ENCODE data around the gene ANO9.

The ANO9 gene

DNA sequence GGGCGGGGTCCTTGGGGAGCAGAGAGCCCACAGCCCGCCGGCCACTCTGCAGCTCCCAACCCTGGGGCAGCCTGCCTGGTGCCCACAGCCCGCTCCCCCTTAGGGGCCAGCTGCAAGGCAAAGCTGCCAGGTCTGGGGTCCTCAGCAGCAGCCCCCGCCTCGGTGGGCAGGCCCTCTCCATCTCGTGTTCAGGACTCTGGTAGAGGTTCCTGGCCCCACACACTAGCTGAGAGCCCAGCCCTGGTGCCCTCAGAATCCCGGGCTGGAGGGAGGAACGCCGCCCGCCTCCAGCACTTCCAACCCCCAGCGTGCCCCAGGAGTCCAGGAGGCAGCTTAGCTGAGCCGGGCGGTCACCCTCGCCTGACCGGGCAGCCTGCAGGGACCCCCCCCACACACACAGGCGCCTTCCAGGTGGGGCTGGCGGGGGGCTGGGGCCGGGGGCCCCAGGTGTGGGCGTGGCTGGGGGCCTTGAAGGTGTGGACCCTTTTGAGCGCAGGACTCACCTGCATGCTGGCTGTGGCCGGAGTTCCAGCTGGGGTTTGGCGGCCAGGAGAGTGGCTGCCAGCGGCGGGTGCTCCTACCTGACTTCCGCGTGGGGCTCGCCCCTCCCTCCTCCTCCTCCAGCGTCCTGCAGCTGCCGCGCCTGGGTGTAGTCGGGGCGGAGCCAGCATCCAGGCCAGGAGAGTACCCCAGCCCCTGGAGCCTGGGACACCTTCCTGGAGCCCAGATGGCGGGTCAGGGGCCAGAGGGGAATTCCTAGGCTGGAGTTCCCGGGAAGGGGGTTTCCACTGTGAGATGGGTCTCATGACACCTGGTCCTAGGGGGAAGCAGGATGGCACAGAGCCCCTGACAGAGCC lies at the start of gene ANO9:
TSS of gene ANO9 (minus strand) at position 594 of the 857 bp plus-strand sequence. CDS start at position 509, 85 bp downstream.
- DNase-seq (ENCODE audit: low read depth in 2 of 2), result peak; percentile 23 to 65

- DNase-seq (ENCODE audit: low read depth in 2 of 2), result no peak
These were observed 49.5 kb upstream of the ANO9 start for GRCh38 chr11:491358-491757.

- no peak for DNase-seq (ENCODE audit: low read depth in 2 of 2)
These were observed 49.1 kb upstream of the ANO9 start for GRCh38 chr11:490930-491260.

GRCh38 chr11:490186-490929 lies 48.5 kb upstream of the ANO9 start:
- DNase-seq (ENCODE audit: low read depth in 2 of 2), result no peak

DNA sequence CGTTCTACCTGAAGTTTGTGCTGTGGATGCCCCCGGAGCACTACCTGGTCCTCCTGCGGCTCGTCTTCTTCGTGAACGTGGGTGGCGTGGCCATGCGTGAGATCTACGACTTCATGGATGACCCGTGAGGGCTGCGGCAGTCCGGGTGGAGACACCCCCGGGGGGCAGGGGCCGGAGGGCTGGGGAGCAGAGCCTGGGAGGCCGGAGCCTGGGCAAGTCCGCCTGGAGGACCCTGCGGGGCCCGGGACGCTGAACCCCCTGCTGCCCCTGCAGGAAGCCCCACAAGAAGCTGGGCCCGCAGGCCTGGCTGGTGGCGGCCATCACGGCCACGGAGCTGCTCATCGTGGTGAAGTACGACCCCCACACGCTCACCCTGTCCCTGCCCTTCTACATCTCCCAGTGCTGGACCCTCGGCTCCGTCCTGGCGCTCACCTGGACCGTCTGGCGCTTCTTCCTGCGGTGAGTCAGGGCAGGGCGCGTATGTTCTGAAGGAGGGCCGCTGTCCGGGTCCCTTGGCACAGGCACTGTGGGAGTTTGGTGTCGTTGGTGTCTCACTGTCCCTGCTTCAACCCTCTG lies 47.9 kb upstream of the ANO9 start:
- no peak for DNase-seq (ENCODE audit: low read depth in 2 of 2)

DNA sequence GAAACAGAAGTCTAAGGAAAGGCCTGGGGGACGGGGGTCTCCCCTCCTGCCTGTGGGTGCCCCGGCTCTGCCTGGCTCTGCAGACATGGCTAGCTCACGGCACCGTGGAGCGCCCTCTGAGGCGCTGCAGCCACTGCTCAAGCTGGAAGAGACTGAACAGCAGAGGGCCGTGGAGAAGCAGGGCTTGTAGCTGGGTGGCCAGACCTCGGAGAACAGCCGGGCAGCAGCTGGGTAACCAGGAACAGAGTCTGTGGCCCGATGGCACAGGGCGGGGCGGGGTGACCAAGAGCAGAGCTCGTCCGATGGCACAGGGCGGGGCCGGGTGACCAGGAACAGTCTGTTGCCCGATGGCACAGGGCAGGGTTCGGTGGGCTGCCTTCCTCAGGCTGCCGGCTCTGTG lies 47.2 kb upstream of the ANO9 start:
- DNase-seq (ENCODE audit: low read depth in 2 of 2), result no peak

GRCh38 chr11:488579-488978 lies 46.8 kb upstream of the ANO9 start:
- no peak for DNase-seq (ENCODE audit: low read depth in 2 of 2)

DNA sequence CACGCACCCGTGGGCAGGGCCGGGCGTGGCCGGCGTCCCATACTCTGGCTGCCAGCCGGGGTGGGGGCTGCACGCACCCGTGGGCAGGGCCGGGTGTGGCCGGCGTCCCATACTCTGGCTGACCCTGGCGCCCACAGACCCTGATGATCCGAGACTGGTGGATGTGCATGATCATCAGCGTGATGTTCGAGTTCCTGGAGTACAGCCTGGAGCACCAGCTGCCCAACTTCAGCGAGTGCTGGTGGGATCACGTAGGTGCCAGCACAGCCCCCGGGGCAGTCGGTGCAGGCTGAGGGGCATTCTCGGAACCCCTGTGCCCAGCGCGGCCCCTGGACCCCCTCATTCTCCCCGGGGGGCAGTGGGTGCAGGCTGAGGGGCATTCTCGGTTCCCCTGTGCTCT lies 46.3 kb upstream of the ANO9 start:
- DNase-seq (ENCODE audit: low read depth in 2 of 2), result no peak

- no peak for DNase-seq (ENCODE audit: low read depth in 2 of 2)
These were observed 45.8 kb upstream of the ANO9 start for GRCh38 chr11:487571-488021.

DNA sequence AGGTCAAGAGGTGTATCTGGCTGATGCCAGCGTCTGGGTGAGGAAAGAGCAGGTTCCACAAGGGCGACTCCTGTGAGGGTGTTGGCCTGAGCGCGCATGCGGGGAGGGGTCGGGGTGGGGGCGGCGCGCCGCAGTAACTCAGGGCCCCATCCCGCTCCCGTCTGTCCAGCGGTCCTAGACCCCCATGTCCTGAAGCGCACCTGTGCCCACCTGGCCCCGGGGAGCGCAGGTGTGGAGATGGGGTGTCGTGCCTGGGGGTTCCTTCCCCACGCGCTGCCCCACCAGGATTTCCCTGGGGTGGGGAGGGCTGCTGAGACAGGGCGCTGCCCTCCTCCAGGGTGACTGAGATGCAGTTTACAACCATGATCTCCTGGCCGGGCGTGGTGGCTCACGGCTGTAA lies 44.4 kb upstream of the ANO9 start:
- DNase-seq (ENCODE audit: low read depth in 2 of 2), result no peak

DNA sequence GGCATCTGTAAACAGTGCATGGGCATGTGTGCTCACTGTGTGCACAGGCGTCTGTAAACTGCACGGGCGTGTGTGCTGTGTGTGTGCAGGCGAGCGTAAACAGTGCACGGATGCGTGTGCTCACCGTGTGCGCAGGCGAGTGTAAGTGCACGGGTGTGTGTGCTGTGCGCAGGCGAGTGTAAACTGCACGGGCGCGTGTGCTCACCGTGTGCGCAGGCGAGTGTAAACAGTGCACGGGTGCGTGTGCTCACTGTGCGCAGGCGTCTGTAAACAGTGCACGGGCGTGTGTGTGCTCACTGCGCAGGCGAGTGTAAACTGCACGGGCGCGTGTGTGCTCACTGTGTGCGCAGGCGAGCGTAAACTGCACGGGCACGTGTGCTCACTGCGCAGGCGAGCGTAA lies 42.8 kb upstream of the ANO9 start:
- no peak for DNase-seq (ENCODE audit: low read depth in 2 of 2)

DNA sequence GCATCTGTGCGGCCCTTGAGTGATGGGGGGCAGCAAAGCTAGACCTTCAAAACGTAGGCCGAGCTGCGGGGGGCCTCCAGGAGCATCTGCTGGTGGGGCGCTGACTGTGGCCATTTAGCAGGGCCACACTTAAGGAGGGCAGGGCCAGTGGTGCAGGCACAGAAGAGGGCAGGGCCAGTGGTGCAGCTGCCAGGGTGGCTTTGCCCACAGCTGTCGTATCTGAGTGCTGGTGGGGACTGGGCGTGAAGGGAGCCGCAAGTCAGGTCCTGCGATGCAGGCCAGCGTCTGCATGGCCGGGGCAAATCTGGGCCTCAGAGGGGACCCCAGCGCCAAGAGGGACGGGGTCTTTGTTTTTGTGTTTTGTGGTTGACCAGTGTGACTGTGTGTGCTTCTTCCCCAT lies 37.5 kb upstream of the ANO9 start:
- no peak for DNase-seq (ENCODE audit: low read depth in 2 of 2)

- DNase-seq (ENCODE audit: low read depth in 2 of 2), result no peak
These were observed 35.4 kb upstream of the ANO9 start for GRCh38 chr11:477052-477715.

- no peak for DNase-seq (ENCODE audit: low read depth in 2 of 2)
These were observed 34.6 kb upstream of the ANO9 start for GRCh38 chr11:476416-476815.

DNA sequence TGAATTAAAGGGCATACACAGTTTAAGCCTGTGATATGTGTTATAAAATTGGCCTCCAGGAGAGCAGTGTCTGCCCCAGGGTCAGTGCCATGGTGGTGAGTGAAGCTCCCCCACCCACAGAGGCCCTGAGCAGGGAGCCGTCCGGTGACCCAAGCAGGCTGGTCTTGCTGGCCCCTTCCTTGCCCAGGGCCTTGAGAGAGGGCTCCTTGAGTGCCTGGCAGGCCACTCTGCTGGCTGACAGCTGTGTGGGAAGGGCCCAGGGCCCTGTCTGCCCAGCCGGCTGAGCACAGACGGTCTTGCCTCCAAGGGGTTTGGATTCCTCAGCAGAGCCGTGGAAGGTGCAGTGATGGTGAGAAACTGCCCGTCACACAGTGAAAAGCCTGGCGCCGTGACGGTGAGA lies 34.1 kb upstream of the ANO9 start:
- DNase-seq (ENCODE audit: low read depth in 2 of 2), result no peak

DNA sequence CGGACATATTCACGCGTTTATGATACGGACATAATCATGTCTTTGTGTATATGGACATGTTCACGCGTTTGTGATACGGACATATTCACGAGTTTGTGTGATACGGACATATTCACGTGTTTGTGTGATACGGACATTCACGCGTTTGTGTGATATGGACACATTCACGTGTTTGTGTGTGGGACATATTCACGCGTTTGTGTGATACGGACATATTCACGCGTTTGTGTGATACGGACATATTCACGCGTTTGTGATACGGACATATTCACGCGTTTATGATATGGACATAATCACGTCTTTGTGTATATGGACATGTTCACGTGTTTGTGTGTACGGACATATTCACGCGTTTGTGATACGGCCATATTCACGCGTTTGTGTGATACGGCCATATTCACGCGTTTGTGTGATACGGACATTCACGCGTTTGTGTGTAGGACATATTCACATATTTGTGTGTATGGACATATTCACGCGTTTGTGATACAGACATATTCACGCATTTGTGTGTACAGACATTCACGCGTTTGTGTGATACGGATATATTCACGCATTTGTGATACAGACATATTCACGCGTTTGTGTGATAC lies 33.2 kb upstream of the ANO9 start:
- no peak for DNase-seq (ENCODE audit: low read depth in 2 of 2)

DNA sequence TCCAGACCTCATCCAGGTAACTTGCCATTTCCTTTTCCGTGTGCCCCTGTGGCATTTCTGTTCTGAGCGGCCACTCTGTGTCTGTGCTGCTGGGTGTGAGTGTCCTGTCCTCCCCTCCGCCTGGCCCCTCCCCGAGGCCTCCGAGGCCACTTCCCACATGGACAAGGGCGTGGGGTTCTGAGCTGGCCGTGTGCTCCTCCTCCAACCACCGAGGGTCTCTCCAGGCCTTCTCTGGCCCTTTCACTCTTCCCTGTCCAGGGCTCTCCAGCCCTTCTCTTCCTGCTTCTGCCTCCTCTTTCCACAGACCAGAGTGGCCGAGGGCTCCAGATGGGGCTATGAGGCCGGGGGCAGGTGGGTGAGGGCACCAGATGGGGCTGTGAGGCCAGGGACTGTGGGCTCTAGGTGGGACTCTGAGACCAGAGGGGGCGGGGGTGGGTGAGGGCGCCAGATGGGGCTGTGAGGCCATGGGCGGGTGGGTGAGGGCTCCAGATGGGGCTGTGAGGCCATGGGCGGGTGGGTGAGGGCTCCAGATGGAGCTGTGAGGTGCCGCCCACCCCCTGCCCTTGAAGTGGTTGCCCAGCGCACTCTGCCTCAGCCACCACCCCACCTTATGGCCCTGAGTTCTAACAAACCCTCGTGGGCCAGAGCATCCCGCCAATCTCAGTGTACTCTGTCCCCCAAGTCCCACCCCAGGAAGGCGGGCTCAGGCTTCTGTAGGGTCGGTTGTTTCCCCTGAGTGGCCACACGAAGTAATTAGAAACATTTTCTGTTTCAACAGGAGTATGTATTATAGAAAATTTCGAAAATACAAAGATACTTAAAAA lies 32.4 kb upstream of the ANO9 start:
- no peak for DNase-seq (ENCODE audit: low read depth in 2 of 2)

DNA sequence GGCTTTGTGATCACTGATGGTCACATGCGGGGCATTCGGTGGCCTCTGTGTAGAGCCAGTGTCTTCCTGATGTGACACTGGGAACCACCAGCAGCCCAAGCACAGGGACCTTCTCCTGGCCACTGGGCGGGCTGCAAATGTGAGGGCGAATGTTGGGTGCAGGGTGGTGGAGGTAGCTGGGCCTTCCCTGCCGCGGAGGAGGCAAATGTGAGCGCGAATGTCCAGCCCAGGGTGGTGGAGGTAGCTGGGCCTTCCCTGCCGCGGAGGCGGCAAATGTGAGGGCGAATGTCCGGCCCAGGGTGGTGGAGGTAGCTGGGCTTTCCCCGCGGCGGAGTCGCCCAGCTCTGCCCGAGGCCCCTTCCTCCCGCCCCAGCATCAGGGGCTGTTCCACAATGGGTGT lies 31.6 kb upstream of the ANO9 start:
- no peak for DNase-seq (ENCODE audit: low read depth in 2 of 2)

DNA sequence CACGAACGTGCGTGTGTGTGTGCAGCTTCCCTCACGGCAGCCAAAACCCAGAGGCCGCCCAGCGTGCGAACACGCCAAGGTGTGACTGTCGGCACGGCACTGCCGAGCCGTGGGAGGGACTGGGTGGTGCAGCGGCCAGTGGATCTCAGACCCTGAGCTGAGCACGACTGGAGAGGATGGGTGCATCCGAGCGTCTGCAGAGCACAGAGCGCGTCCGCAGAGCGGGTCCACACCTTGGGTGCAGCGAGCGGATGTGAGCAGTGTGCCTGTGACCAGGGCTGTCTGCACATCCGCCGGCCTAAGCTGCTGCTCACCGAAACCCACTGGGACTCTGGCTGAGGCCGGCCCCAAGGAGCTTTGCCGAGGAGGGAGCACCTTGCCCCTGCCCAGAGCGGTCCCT lies 31.0 kb upstream of the ANO9 start:
- no peak for DNase-seq (ENCODE audit: low read depth in 2 of 2)

DNA sequence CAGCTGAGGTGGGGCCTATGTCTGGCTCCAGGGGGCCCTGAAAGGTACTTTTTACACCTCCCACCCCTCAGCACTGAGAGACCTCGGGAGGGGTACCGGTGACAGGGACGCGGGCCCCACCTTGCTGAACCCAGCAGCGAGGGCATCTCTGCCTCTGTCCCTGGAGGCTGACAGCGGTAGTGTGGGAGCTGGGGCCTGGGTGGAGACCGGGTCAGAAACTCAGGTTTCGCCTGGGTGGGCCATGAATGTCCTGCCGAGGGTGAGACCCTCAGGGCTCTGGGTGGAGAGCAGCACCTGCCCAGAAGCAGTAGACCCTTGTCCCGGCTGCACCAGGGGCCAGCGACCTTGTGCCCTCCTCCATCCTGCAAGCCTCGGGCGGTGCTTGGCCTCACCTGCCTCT lies 30.5 kb upstream of the ANO9 start:
- DNase-seq (ENCODE audit: low read depth in 2 of 2), result no peak

Measured in stimulated activated CD4-positive, alpha-beta T cell treated with anti-CD3 and anti-CD28 coated beads, Interleukin-12 subunit alpha, Interleukin-12 subunit beta, amount 100 ng/mL, for 24 hours (primary cell).